ENCODE data around the gene VPS29. TPM values are rescaled to one million over a fixed set of nuclear protein-coding genes. Genes with fewer than 3 reads are reported as not detected.
"Not testable (repeated sequence)": the region's sequence is repeated elsewhere in the genome, so short reads cannot be mapped to it uniquely, and the experiment has no call there.

Gene VPS29
- total RNA-seq, 2 experiments from 2014 or later = 126 to 132 TPM

DNA sequence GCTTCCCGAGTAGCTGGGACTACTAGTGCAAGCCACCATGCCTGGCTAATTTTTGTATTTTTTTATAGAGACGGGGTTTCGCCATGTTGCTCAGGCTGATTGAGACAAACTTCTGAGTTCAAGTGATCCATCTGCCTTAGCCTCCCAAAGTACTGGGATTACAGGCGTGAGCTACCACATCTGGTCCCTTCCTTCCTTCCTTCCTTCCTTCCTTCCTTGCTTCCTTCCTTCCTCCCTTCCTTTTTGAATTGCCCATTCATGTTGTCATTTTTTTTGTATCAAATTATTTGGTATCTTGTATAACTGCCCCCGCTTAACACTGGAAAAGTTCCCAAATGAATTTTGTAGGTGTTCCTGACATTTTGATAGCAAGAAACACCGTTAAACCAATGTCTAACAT is 11.9 kb upstream of the VPS29 start:
- Mint-ChIP-seq H3K27ac (no peak overlapping the region), H3K27me3 (no peaks in the 10 kb centered on the region), H3K9me3 (ENCODE audit: low read depth) (no peaks in the 10 kb centered on the region), H3K4me3 (no peak overlapping the region), H3K36me3 (no peaks in the 10 kb centered on the region), H3K4me1 (no peaks in the 10 kb centered on the region)
- CTCF ChIA-PET = interaction anchor here (0.7 to 10.2 kb wide), 15 partner anchors 10 to 1965 kb away, joined by 3 to 141 read pairs (median 3); partner anchors contain the start of gene ARPC3
- no peak for ATAC-seq
- no peak for DNase-seq

DNA sequence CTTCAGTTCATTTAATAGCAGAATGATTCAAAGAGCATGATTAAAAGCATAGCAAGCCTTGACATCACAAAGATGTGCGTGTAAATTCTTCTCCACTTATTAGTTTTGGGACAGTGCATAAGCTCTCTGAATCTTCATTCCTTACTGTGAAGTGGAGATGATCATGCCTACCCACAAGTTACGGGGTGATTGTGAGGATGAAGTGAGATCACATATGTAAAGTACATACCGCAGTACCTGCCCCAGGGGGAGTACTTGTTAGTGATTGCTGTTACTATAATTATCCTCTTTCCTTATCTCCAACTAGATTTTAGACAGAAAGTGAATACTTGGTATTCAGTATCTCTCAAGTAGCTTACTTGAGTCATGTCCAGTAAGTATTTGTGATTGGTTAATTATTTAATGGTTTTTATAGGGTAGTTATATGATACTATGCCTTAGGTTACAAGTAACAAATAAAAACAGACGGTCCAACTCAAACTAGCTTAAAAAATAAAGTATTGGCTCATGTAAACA is 6.2 kb upstream of the VPS29 start:
- H3K4me3 Mint-ChIP-seq = no peak overlapping the region
- ATAC-seq = no peak
- peaks cover 2% of the 10 kb centered on the region for H3K4me1 Mint-ChIP-seq

GRCh38 chr12:110505332-110505731 is 3.4 kb upstream of the VPS29 start:
- Mint-ChIP-seq H3K27ac (no peak overlapping the region), H3K36me3 (peaks cover 11% of the 10 kb centered on the region), H3K4me1 (peaks cover 16% of the 10 kb centered on the region), H3K4me3 (no peak overlapping the region), H3K27me3 (no peaks in the 10 kb centered on the region), H3K9me3 (ENCODE audit: low read depth) (no peaks in the 10 kb centered on the region)
- CTCF ChIA-PET = interaction anchor here (0.5 to 1.5 kb wide), 4 partner anchors 74 to 192 kb away, joined by 3 to 11 read pairs (median 3); no protein-coding TSS in a partner anchor
- DNase-seq (no peak), ATAC-seq (no peak)

More for the DNA sequence above, 6.2 kb upstream of the VPS29 start:
- Mint-ChIP-seq H3K27ac (no peak overlapping the region), H3K27me3 (no peaks in the 10 kb centered on the region), H3K36me3 (peaks cover 2% of the 10 kb centered on the region), H3K9me3 (ENCODE audit: low read depth) (no peaks in the 10 kb centered on the region)
- no peak for DNase-seq
- CTCF ChIA-PET = interaction anchor here (0.9 to 10.2 kb wide), 4 partner anchors 11 to 93 kb away, joined by 3 to 141 read pairs (median 4); partner anchors contain the start of genes ARPC3 and FAM216A

DNA sequence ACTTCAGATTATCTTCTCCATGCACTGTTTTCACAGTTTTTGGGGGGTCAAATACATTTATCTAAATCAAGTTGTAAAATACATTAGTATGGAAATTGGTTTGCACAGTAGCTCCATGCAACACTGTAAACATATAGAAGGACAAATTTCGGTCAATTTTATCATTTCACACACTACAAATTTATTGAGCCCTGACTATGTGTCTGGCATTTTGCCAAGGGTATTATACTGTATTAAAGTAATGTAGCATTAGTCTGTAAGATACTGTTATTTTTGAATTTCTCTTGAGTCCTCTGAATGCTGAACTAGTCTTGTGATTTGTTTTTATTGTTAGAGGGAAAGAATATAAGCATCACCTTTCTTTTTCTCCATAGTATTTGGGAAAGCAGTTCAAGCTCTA is 1.5 kb upstream of the VPS29 start:
- Mint-ChIP-seq H3K27me3 (no peaks in the 10 kb centered on the region), H3K4me1 (peaks cover 33% of the 10 kb centered on the region), H3K9me3 (ENCODE audit: low read depth) (no peaks in the 10 kb centered on the region), H3K27ac (peak overlapping the region; percentile 98), H3K36me3 (peaks cover 18% of the 10 kb centered on the region), H3K4me3 (peak overlapping the region; percentile 6)
- no peak for ATAC-seq
- DNase-seq = no peak
- CTCF ChIA-PET = interaction anchor here (0.8 to 1.8 kb wide), 11 partner anchors 9 to 345 kb away, joined by 3 to 6 read pairs (median 4); partner anchors contain the start of genes ARPC3 and FAM216A

DNA sequence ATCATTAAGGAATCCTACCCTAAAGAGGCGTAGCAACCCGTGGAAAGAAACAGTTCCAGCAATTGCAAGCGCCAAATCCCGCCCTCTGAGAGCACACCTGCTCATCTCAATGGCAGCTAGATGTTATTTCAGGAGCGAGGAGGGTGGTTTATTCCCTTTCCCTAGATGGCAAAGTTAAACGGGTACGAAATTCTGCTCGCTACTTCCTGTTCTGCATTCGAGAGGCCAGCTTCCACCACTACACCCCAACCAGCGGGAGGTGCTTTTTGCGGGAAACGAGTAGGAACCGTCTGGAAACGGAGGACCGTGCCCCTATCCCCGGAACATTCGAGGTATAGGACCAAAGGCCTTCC is 536 bp downstream of the VPS29 start:
- H3K36me3 Mint-ChIP-seq = peaks cover 24% of the 10 kb centered on the region
- no peaks in the 10 kb centered on the region for H3K9me3 Mint-ChIP-seq (ENCODE audit: low read depth)
- peaks cover 37% of the 10 kb centered on the region for H3K4me1 Mint-ChIP-seq
- ATAC-seq (peak; percentile 6), DNase-seq (no peak)
- CTCF ChIA-PET = interaction anchor here (0.6 to 6.0 kb wide), 7 partner anchors 9 to 613 kb away, joined by 3 to 48 read pairs (median 9); partner anchors contain the start of genes ARPC3, FAM216A and GPN3
- H3K27me3 Mint-ChIP-seq = no peaks in the 10 kb centered on the region
- peak overlapping the region; percentile 99 for H3K4me3 Mint-ChIP-seq
- H3K27ac Mint-ChIP-seq = peak overlapping the region; percentile 98

- ATAC-seq = no peak
- Mint-ChIP-seq H3K4me3 (peak overlapping the region; percentile 55), H3K36me3 (peaks cover 37% of the 10 kb centered on the region), H3K9me3 (ENCODE audit: low read depth) (no peaks in the 10 kb centered on the region), H3K4me1 (peaks cover 37% of the 10 kb centered on the region), H3K27ac (peak overlapping the region; percentile 82), H3K27me3 (no peaks in the 10 kb centered on the region)
- DNase-seq = no peak
- CTCF ChIA-PET = interaction anchor here (0.8 to 6.0 kb wide), 4 partner anchors 16 to 102 kb away, joined by 3 to 48 read pairs (median 26); partner anchors contain the start of genes ARPC3, FAM216A and GPN3
These were observed 2.8 kb downstream of the VPS29 start for GRCh38 chr12:110498984-110499706.

DNA sequence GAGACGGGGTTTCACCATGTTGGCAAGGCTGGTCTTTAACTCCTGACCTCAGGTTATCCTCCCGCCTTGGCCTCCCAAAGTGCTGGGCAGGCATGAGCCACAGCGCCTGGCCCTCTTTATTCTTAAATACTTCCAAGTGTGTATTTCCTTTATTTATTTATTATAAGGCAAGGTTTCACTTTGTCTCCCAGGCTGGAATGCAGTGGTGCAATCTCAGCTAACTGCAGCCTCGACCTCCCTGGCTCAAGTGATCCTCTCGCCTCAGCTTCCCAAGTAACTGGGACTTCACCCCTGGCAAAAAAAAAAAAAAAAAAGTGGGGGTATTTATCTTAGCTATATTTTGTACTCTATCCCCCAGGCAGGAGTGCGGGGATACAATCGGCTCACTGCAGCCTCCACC is 26.5 kb downstream of the VPS29 start:
- Mint-ChIP-seq H3K27ac (no peak overlapping the region), H3K36me3 (peaks cover 13% of the 10 kb centered on the region), H3K9me3 (ENCODE audit: low read depth) (no peaks in the 10 kb centered on the region), H3K4me3 (no peak overlapping the region), H3K27me3 (no peaks in the 10 kb centered on the region), H3K4me1 (peaks cover 11% of the 10 kb centered on the region)
- DNase-seq = no peak
- ATAC-seq = no peak
- CTCF ChIA-PET = interaction anchor here (0.6 to 1.0 kb wide), 2 partner anchors 126 to 378 kb away, joined by 3 to 4 read pairs; no protein-coding TSS in a partner anchor

DNA sequence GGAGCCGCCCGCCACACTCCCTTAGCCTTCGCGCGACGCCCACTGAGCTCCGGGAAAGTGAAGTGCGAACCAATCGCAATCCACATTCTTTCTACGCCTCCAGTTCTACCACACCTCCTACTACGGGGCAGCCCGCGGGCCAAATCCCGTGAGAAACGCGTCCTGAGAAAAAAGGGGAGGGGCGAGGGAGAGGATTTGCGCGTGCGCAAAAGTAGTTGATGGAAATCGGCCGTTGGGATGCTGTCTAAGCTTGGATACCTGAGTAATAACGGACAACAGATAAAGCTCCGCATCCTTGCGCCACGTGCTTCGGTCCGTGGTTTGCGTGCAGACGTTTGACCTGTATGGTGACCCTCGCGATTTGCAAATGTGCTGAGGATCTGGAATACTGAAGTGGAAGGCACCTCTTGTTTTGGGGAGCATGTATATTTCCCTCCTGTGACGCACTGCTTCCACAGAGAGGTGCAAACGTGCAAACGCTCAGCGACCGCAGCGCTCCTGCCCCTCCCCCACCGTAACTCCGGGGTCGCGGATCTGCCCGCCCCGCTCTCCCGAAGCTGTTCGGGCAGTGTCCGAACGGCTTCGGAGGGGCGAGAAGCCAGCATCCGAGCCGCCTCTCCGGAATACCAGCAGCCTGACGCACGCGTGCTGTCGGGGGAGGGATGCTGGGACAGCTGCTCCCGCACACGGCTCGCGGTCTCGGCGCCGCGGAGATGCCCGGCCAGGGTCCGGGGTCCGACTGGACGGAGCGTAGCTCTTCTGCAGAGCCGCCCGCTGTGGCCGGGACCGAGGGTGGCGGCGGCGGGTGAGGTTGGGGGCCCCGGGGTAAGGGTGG is 33.5 kb downstream of the VPS29 start, which contains the start of the genes FAM216A and GPN3:
Gene FAM216A (plus strand): TSS at position 632 of the 835 bp plus-strand sequence. CDS start 31 bp downstream, at position 663.
Gene GPN3 (minus strand): TSS at position 44 of the 835 bp plus-strand sequence. CDS start 54 bp downstream, outside the sequence.
- CTCF ChIA-PET = interaction anchor here (0.6 to 6.0 kb wide), 40 partner anchors 8 to 419 kb away, joined by 3 to 98 read pairs (median 4); partner anchors contain the start of genes ARPC3, RAD9B, TCTN1 and VPS29
- H3K4me3 Mint-ChIP-seq = peak within 1 kb of the TSS; percentile 92
- peaks cover 14% of the 10 kb centered on the region for H3K36me3 Mint-ChIP-seq
- peak within 1 kb of the TSS; percentile 98 for H3K27ac Mint-ChIP-seq
- DNase-seq = peak; percentile 98
- H3K9me3 Mint-ChIP-seq (ENCODE audit: low read depth) = no peaks in the 10 kb centered on the region
- peaks cover 43% of the 10 kb centered on the region for H3K4me1 Mint-ChIP-seq
- peak; percentile 88 for ATAC-seq
- no peaks in the 10 kb centered on the region for H3K27me3 Mint-ChIP-seq

DNA sequence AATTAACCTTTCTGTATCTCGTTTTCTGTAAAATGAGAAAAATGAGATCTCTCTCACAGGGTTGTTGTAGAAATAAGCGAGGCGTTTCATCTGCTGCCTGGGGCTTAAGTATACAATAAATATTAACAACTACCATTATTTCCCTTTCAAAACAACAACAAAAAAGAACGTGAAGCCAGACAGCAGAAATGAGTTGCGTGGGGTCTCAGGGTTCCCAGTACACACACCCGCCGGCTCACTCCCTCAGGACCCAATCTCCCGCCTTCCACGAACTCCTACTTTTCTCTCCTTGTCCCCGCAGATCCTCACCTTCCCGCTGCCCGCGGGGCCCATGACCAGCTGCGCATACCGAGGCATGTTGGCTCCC is 34.1 kb downstream of the VPS29 start:
- Mint-ChIP-seq H3K36me3 (peaks cover 13% of the 10 kb centered on the region), H3K9me3 (ENCODE audit: low read depth) (no peaks in the 10 kb centered on the region), H3K27me3 (no peaks in the 10 kb centered on the region), H3K27ac (peak overlapping the region; percentile 98), H3K4me3 (peak overlapping the region; percentile 92), H3K4me1 (peaks cover 43% of the 10 kb centered on the region)
- CTCF ChIA-PET = interaction anchor here (0.8 to 6.0 kb wide), 22 partner anchors 9 to 420 kb away, joined by 3 to 98 read pairs (median 4); partner anchors contain the start of genes ARPC3, RAD9B, TCTN1 and VPS29
- ATAC-seq (no peak), DNase-seq (no peak)

GRCh38 chr12:110466791-110467190 is 35.1 kb downstream of the VPS29 start:
- Mint-ChIP-seq H3K27ac (no peak overlapping the region), H3K27me3 (no peaks in the 10 kb centered on the region), H3K9me3 (ENCODE audit: low read depth) (no peaks in the 10 kb centered on the region), H3K36me3 (peaks cover 13% of the 10 kb centered on the region), H3K4me1 (peaks cover 43% of the 10 kb centered on the region), H3K4me3 (peak overlapping the region; percentile 92)
- ATAC-seq (no peak), DNase-seq (no peak)
- CTCF ChIA-PET = interaction anchor here (0.9 to 5.5 kb wide), 7 partner anchors 8 to 359 kb away, joined by 3 to 98 read pairs (median 5); partner anchors contain the start of genes ARPC3, RAD9B and VPS29

DNA sequence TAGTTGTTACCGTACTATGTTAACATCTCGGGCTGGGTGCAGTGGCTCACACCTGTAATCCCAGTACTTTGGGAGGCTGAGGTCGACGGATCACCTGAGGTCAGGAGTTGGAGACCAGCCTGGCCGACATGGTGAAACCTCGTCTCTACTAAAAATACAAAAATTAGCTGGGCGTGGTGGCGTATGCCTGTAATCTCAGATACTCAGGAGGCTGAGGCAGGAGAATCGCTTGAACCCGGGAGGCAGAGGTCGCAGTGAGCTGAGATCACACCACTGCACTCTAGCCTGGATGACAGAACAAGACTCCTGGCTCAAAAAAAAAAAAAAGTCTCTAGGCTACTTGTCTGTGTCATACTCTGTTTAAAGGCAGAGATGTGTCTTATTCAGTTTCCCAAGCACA is 36.1 kb downstream of the VPS29 start:
- CTCF ChIA-PET = interaction anchor here (0.6 to 5.5 kb wide), 6 partner anchors 15 to 360 kb away, joined by 3 to 98 read pairs (median 6); partner anchors contain the start of genes ARPC3, RAD9B and VPS29
- ATAC-seq; DNase-seq; H3K4me3 Mint-ChIP-seq; H3K27ac Mint-ChIP-seq; H3K9me3 Mint-ChIP-seq (ENCODE audit: low read depth); H3K27me3 Mint-ChIP-seq: not testable (repeated sequence)
- Mint-ChIP-seq H3K4me1 (peaks cover 39% of the 10 kb centered on the region), H3K36me3 (peaks cover 16% of the 10 kb centered on the region)

DNA sequence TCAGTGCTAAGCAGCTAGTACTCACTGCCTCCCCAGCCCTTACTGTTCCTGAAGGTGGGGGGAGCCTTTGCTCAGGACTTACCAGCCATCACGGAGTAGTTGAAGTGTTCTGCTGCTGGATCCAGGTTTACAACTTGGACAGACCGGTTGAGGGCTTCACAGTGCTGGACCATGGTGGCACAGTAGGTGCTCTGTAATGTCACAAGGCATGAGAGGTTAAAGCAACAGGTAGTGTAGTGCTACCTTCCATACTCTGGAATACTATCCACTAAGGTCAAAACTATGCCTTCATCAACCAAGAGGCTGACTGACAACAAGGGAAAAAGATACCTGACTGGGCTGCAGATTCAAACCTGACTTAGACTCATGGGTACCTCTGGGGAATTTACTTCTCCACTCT is 36.9 kb downstream of the VPS29 start:
- Mint-ChIP-seq H3K4me3 (no peak overlapping the region), H3K9me3 (ENCODE audit: low read depth) (no peaks in the 10 kb centered on the region), H3K4me1 (peaks cover 32% of the 10 kb centered on the region), H3K27ac (no peak overlapping the region), H3K27me3 (no peaks in the 10 kb centered on the region), H3K36me3 (peaks cover 20% of the 10 kb centered on the region)
- CTCF ChIA-PET = interaction anchor here (5.5 kb wide), 1 partner anchor 15 kb away, joined by 98 read pairs; the partner anchor contains the start of gene ARPC3
- ATAC-seq (no peak), DNase-seq (no peak)
